ENCODE data around the gene DNLZ.

Gene DNLZ

DNA sequence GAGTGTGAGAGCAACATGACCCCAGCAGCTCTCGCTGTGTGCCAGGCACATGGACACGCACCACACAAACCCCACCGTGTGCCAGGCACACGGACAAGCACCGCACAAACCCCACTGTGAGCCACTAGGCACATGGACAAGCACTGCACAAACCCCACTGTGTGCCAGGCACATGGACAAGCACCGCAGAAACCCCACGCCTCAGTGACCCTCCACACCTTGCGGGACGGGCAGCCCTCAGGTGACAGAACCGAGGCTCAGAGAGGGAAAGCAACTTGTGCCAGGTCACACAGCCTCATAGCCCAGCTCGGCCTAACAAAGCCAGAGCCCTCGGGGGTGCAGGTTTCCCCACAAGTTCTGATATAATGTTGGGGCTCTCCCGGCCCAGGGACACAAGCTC is 38.2 kb downstream of the DNLZ start:
- no peak for TF ChIP-seq GATA3 (IDR thresholded peaks at IDR 0.05; ENCODE audit: low read depth, low read length)
- TF ChIP-seq GATA2 (IDR thresholded peaks at IDR 0.05; ENCODE audit: low read depth, low read length) = no peak

DNA sequence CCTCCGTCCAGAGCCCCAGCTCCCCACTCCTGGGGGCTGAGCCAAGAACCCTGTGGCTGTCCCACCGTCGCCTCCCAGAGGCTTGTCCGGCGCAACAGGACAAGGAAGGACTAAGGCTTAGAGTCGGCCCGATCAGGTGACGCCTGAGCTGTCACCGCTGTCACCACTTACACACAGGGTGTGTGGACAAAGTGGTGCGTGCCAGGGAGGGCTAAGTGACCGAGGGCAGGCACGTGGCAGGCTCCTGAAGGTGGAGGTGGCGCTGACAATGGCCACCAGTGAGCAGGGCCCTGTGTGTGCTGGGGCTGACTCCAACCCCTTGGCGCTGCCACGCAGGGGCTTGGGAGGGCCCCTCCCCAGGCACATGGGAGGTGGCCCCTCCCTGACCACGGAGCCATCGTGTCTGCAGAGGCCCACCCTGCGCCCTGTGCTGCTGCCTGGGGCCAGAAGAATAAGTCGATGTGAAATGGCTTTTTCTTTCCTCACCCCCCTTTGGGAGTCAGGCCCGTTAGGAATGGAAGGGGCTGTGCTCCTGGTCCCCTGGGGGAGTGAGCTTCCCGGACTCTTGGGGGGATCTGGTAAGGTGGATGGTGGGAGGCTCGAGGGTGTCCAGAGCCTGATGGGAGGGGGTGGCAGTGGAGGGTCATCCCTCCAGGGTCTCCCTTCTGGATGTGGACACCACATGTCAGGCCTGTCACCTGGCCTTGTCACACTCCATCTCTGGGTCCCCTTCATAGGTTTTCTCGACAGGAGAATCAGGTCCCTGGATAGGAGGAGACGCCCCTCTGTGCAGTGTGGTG is 38.8 kb downstream of the DNLZ start:
- no peak for TF ChIP-seq GATA2 (IDR thresholded peaks at IDR 0.05; ENCODE audit: low read depth, low read length)
- no peak for TF ChIP-seq GATA3 (IDR thresholded peaks at IDR 0.05; ENCODE audit: low read depth, low read length)

DNA sequence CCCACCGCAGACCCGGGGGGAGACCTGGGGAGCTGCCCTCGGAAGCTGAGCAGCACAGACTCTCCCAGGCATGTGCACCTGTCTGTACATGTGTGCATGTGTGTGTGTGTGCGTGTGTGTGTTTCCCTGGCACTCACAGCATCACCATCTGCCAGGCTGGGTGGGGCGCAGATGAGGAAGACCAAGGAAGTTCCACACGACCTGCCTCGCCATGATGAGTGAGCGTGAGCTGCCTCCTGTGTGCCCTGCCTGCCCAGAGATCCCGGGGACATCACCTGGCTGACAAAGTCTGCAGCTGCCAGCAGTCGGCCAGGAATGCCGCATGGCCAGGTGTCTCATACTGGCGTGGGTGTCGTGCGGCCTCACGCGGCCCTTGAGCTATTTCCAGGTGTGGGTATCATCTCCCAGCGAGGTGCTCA is 40.2 kb downstream of the DNLZ start:
- TF ChIP-seq GATA3 (IDR thresholded peaks at IDR 0.05; ENCODE audit: low read depth, low read length) = no peak
- no peak for TF ChIP-seq GATA2 (IDR thresholded peaks at IDR 0.05; ENCODE audit: low read depth, low read length)

DNA sequence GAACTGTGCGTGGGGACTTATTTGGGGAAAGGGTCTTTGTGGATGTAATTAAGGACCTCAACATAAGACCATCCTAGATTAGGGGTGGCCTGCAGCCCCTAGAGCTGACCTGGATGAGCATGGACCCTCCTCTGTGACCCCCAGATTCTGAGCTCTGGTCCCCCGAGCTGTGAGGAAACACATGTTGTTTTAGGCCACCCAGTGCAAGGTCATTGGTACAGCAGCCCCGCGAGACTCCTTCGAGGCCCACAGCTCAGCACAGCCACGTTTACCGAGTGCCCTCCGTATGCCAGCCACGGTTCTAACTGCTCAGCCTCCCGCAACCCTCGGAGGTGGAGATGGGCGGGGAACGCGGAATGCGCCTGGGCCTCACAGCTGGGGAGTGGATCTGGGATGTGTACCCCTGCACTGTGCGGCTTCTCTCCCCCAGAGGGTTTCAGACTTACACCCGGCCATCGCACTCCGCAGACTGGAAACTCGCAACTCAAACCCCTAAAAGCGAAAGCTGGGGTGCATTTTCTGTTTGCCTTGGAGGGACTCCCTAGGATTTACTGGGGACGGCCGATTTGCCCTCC is 40.7 kb downstream of the DNLZ start:
- TF ChIP-seq GATA3 (IDR thresholded peaks at IDR 0.05; ENCODE audit: low read depth, low read length) (no peak), GATA2 (IDR thresholded peaks at IDR 0.05; ENCODE audit: low read depth, low read length) (no peak)

DNA sequence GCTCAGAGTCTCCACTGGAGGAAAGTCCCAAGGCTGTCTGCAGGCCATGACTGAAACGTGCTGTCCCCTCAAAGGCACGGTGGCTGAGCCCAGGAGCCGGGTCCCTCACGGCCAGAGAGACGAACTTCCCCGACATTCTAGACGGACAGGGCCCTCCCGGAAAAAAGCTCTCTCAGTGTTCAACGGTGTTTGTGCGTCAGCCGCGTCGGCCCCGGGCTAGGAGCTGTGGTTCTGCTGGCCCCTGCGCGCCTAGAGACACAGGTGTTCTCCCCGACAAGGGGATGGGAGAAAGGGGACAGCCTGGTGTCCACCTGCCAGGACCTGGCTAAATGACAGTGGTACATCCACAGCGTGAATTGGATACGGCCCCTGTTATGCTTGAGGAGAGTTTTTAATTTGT is 42.0 kb downstream of the DNLZ start:
- TF ChIP-seq GATA2 (IDR thresholded peaks at IDR 0.05; ENCODE audit: low read depth, low read length) = no peak
- TF ChIP-seq GATA3 (IDR thresholded peaks at IDR 0.05; ENCODE audit: low read depth, low read length) = no peak

DNA sequence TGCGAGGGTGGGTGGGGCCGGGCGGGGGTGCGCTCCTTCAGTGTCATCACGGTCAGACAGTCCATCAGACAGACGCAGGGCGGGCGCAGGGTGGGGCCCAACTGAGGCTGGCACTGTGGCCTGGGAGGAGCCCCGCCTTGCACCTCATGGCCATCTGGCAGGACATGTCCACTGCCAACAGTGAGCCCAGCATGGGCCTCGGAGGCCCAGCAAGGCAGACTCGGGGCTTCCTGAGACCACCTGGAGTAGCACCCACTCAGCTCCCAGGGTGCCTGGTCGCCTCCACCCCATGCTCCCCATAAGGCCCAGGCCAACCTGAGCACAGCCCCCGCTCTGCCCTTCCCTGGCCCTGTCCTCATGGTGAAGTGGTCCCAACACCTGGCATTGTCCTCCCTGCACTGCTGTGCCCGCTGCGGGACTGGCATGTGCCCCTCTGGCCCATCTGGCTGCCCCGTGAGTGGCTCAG is 44.7 kb downstream of the DNLZ start:
- TF ChIP-seq GATA3 (IDR thresholded peaks at IDR 0.05; ENCODE audit: low read depth, low read length) (no peak), GATA2 (IDR thresholded peaks at IDR 0.05; ENCODE audit: low read depth, low read length) (no peak)

DNA sequence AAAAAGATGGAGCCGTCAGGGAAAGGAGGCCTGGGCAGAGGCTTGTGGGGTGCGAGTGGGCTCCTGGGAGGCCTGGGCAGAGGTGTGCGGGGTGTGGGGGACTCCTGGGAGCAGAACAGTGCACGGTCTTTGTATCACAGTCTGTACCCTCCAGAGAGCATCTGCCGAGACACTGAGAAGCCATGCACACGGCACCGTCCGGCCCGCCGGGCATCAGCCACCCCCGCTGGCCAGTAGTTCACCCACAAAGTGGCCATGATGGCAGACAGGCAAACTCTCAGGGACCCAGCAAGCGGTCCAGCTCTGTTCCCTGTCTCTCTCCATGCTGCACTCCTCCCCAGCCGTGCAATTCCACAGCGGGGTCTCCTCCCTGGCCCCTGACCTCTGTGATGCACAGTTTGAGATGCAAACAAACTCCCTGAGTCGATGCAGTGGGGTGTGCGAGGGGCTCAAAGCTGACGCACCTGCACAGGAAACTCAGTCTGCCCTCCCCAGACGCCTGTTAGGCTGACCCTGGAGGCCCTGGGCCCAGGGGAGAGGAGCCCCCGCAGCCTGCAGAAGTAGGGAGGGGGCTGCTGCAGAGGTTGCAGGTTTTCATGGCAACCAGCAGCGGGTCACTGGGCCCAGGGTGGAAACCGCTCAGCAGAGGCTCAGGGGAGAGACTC is 45.3 kb downstream of the DNLZ start:
- TF ChIP-seq GATA2 (IDR thresholded peaks at IDR 0.05; ENCODE audit: low read depth, low read length) (no peak), GATA3 (IDR thresholded peaks at IDR 0.05; ENCODE audit: low read depth, low read length) (no peak)

DNA sequence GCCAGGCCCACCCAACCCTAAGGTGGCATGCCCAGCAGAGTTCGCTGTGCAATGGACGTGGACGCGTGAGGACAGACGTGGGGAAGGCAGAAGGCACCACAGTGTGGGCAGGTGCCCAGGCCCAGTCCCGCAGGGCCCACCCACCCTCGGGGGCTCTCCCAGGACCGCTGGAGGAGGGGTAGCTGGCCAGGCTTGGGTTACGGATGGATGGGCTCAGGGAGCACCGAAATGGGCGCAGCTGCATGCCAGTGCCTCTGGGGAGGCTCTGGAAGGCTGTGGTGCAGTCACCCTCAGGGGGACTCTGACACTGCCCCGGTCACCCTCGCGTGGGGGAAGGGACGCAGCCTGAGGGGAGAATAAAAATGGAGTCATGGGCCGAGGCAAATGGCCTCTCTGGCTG is 45.8 kb downstream of the DNLZ start:
- TF ChIP-seq GATA3 (IDR thresholded peaks at IDR 0.05; ENCODE audit: low read depth, low read length) = no peak
- TF ChIP-seq GATA2 (IDR thresholded peaks at IDR 0.05; ENCODE audit: low read depth, low read length) = no peak

DNA sequence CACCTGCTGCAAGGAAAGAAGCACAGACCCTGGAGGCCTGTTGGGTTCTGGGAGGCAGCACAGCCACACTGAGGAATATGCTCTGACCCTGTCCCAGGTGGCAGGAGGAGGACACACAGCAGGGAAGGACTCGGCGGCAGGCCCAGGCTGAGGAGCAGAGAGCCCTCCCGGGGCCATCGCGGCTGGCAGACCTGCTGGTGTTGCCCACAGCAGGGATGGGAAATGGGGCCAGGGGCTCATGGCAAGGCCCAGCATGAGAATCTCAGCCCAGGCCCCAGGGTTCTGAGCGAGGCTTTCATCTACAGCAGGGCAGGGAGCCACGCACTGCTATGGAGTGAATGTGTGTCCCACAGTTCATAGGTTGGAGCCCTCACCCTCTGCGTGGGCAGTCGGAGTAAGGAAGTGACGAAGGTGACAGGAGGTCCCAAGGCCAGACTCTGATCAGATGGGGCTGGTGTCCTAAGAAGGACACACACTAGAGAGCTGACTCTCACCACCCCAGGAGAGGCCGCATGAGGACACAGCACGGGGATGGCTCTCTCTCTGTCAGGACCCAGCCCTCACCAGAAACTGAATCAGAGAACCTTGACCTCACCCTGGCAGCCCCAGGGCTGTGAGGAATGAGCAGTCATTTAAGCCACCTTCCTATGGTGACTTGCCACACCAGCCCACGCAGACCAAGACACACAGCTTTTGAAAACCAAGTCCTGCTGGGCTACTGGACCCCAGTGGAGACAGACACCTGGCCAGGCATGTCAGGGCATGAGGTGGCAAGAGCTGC is 46.5 kb downstream of the DNLZ start:
- no peak for TF ChIP-seq GATA2 (IDR thresholded peaks at IDR 0.05; ENCODE audit: low read depth, low read length)
- no peak for TF ChIP-seq GATA3 (IDR thresholded peaks at IDR 0.05; ENCODE audit: low read depth, low read length)

DNA sequence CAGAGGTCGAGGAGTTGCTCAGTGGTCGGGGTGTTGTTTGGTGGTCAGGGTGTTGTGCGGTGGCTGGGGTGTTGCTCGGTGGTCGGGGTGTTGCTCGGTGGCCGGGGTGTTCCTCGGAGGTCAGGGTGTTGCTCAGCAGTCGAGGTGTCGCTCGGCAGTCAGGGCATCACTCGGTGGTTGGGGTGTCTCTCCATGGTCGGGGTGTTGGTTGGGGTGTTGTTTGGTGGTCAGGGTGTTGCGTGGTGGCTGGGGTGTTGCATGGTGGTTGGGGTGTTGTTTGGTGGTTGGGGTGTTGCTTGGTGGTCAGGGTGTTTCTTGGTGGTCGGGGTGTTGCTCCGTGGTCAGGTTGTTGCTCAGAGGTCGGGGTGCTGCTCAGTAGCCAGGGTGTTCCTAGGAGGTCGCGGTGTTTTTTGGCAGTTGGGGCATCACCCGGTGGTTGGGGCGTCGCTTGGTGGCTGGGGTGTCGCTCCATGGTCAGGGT is 47.2 kb downstream of the DNLZ start:
- TF ChIP-seq GATA2 (IDR thresholded peaks at IDR 0.05; ENCODE audit: low read depth, low read length) (no peak), GATA3 (IDR thresholded peaks at IDR 0.05; ENCODE audit: low read depth, low read length) (no peak)

DNA sequence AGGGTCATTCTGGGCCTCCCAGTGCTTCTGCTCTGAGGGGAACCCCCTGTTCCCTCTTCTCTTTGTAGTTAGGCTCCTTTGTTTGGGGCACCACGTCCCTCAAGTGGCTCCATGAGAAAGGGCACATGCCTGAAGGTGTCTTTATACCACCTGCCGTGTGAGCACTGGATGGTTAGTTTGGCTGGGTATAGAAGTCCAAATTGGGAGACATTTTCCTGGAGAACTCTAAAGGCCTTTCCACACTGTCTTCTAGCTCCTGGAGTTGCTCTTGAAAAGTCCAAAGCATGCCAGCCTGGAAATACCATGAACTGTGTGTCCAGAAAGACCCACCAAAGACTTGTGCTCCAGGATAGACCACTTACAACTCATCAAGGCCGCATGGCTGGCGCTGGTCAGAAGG is 48.6 kb downstream of the DNLZ start:
- no peak for TF ChIP-seq GATA2 (IDR thresholded peaks at IDR 0.05; ENCODE audit: low read depth, low read length)
- no peak for TF ChIP-seq GATA3 (IDR thresholded peaks at IDR 0.05; ENCODE audit: low read depth, low read length)

DNA sequence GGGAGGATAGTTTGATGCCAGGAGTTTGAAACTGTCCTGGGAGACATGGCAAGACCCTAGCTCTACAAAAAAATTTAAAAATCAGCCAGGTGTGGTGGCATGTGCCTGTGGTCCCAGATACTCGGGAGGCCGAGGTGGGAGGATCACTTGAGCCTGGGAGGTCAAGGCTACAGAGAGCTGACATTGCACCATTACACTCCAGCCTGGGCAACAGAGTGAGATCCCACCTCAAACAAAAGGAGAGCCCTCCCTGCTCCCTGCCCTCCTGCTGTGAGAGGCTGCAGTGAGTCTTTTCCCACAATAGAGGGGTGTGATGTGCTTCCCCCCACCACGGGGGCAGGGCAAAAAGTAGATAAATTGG is 49.5 kb downstream of the DNLZ start:
- TF ChIP-seq GATA3 (IDR thresholded peaks at IDR 0.05; ENCODE audit: low read depth, low read length) (no peak), GATA2 (IDR thresholded peaks at IDR 0.05; ENCODE audit: low read depth, low read length) (no peak)

DNA sequence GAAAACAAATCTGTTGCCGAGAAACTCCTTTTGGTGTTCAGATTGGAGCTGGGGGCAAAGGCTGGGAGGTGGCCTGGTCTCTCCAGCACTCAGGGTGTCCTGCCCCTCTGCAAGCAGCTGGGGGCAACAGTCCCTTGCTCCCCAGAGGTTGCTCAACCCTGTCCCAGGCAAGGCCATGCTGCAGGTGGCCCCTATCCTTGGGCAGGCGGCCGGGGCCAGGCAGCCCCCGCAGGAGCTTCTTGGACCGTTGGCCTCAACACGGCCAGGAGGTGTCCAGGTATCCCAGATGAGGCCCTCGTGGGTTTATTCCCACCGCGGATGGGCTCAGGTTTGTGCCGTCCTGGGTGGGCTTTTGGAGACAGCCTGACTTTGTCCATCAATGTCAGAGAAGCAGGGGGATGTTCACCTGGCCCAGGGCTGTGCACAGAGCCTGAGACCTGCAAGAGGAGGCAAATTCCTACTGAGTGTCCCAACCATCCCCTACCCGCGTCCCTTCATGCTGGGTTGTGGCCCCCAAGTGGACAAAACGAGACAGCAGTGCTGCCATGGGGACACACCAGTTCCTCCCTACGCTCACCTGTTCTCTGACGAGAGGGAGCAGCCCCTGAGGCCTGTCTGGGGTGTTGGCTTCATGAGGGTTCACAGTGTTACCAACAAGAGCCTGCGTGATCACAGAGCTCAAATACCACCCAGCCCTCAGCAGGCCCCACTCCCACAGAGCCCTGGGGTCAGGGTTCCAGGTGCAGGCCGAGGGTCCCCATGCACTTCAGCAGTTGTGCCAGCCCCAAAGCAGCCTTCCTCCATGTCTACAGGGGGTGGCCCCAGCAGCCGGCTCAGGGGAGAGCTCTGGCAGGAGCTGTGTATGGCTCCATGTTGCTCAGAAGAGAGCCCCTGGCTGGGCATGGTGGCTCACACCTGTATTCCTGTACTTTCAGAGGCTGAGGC is 50.2 kb downstream of the DNLZ start:
- TF ChIP-seq GATA3 (IDR thresholded peaks at IDR 0.05; ENCODE audit: low read depth, low read length) (no peak), GATA2 (IDR thresholded peaks at IDR 0.05; ENCODE audit: low read depth, low read length) (no peak)

All from SH-SY5Y (cell line).